HUES6 (cell line): ENCODE data around the gene ME3.

Source experiments
- H3K27ac ChIP-seq: 2 replicates; pipeline ENCODE4 v1.7.0; 2013; ENCODE audit warnings: low read depth, mild to moderate bottlenecking, low read length, inconsistent platforms
- H3K27me3 ChIP-seq: 2 replicates; pipeline ENCODE4 v1.6.1; 2013; ENCODE audit warnings: low read length; ENCODE audit not compliant: control insufficient read depth, insufficient read depth
- H3K36me3 ChIP-seq: 2 replicates; pipeline ENCODE4 v1.6.1; 2013; ENCODE audit warnings: low read length; ENCODE audit not compliant: control insufficient read depth, insufficient read depth
- H3K4me1 ChIP-seq: 2 replicates; pipeline ENCODE4 v1.6.1; 2013; ENCODE audit warnings: low read length; ENCODE audit not compliant: control insufficient read depth, insufficient read depth
- H3K4me3 ChIP-seq: 2 replicates; pipeline ENCODE4 v1.5.1; 2013; ENCODE audit warnings: low read depth, low read length
- H3K9ac ChIP-seq: one replicate; pipeline ENCODE4 v1.6.1; 2013; ENCODE audit warnings: mild to moderate bottlenecking, low read length
- H3K9me3 ChIP-seq: 2 replicates; pipeline ENCODE4 v1.6.1; 2013; ENCODE audit warnings: low read depth, low read length; ENCODE audit not compliant: control insufficient read depth, insufficient read depth

Gene ME3

GRCh38 chr11:86582898-86583297, 89.5 kb downstream of the ME3 start:
- H3K9me3 ChIP-seq = no peaks in the 10 kb centered on the region
- H3K27me3 ChIP-seq = no peaks in the 10 kb centered on the region
- no peak overlapping the region for H3K9ac ChIP-seq
- no peaks in the 10 kb centered on the region for H3K4me1 ChIP-seq
- no peak overlapping the region for H3K4me3 ChIP-seq
- H3K36me3 ChIP-seq = no peaks in the 10 kb centered on the region
- no peak overlapping the region for H3K27ac ChIP-seq

- Histone ChIP-seq H3K27me3 (no peaks in the 10 kb centered on the region; the same call in 1 of the 2 replicates), H3K36me3 (no peaks in the 10 kb centered on the region), H3K4me3 (no peak overlapping the region), H3K9me3 (no peaks in the 10 kb centered on the region), H3K4me1 (no peaks in the 10 kb centered on the region), H3K9ac (no peak overlapping the region), H3K27ac (no peak overlapping the region)
These were observed 91.9 kb downstream of the ME3 start for GRCh38 chr11:86580535-86580934.

GRCh38 chr11:86579406-86579731, 93.0 kb downstream of the ME3 start:
- no peaks in the 10 kb centered on the region; the same call in 1 of the 2 replicates for H3K27me3 ChIP-seq
- H3K36me3 ChIP-seq = no peaks in the 10 kb centered on the region
- H3K9ac ChIP-seq = no peak overlapping the region
- H3K9me3 ChIP-seq = no peaks in the 10 kb centered on the region
- no peak overlapping the region for H3K4me3 ChIP-seq
- H3K27ac ChIP-seq = no peak overlapping the region
- H3K4me1 ChIP-seq = no peaks in the 10 kb centered on the region

GRCh38 chr11:86578727-86579405, 93.5 kb downstream of the ME3 start:
- no peaks in the 10 kb centered on the region for H3K4me1 ChIP-seq
- H3K9me3 ChIP-seq = no peaks in the 10 kb centered on the region
- no peak overlapping the region for H3K4me3 ChIP-seq
- no peak overlapping the region for H3K27ac ChIP-seq
- no peak overlapping the region for H3K9ac ChIP-seq
- no peaks in the 10 kb centered on the region for H3K36me3 ChIP-seq
- H3K27me3 ChIP-seq = no peaks in the 10 kb centered on the region; the same call in 1 of the 2 replicates

GRCh38 chr11:86577644-86578636, 94.5 kb downstream of the ME3 start:
- Histone ChIP-seq H3K27ac (no peak overlapping the region), H3K4me1 (no peaks in the 10 kb centered on the region), H3K27me3 (no peaks in the 10 kb centered on the region; the same call in 1 of the 2 replicates), H3K9ac (no peak overlapping the region), H3K9me3 (no peaks in the 10 kb centered on the region), H3K4me3 (no peak overlapping the region), H3K36me3 (no peaks in the 10 kb centered on the region)

- Histone ChIP-seq H3K27me3 (no peaks in the 10 kb centered on the region; the same call in 1 of the 2 replicates), H3K9ac (no peak overlapping the region), H3K27ac (no peak overlapping the region), H3K4me1 (no peaks in the 10 kb centered on the region), H3K36me3 (no peaks in the 10 kb centered on the region), H3K9me3 (no peaks in the 10 kb centered on the region), H3K4me3 (no peak overlapping the region)
These were observed 95.3 kb downstream of the ME3 start for GRCh38 chr11:86576946-86577624.

- H3K9me3 ChIP-seq = no peaks in the 10 kb centered on the region
- H3K27me3 ChIP-seq = no peaks in the 10 kb centered on the region; the same call in 1 of the 2 replicates
- no peaks in the 10 kb centered on the region for H3K36me3 ChIP-seq
- H3K4me1 ChIP-seq = no peaks in the 10 kb centered on the region
- H3K9ac ChIP-seq = no peak overlapping the region
- H3K27ac ChIP-seq = no peak overlapping the region
- H3K4me3 ChIP-seq = no peak overlapping the region
These were observed 96.5 kb downstream of the ME3 start for GRCh38 chr11:86575927-86576326.

- H3K4me3 ChIP-seq = no peak overlapping the region
- no peaks in the 10 kb centered on the region; the same call in 1 of the 2 replicates for H3K27me3 ChIP-seq
- H3K27ac ChIP-seq = no peak overlapping the region
- H3K9ac ChIP-seq = no peak overlapping the region
- H3K36me3 ChIP-seq = no peaks in the 10 kb centered on the region
- H3K9me3 ChIP-seq = no peaks in the 10 kb centered on the region
- no peaks in the 10 kb centered on the region for H3K4me1 ChIP-seq
These were observed 97.1 kb downstream of the ME3 start for GRCh38 chr11:86575208-86575855.

- Histone ChIP-seq H3K27ac (no peak overlapping the region), H3K4me3 (no peak overlapping the region), H3K9ac (no peak overlapping the region), H3K9me3 (no peaks in the 10 kb centered on the region), H3K36me3 (no peaks in the 10 kb centered on the region), H3K4me1 (no peaks in the 10 kb centered on the region), H3K27me3 (no peaks in the 10 kb centered on the region; the same call in 1 of the 2 replicates)
These were observed 97.8 kb downstream of the ME3 start for GRCh38 chr11:86574493-86575207.

- H3K27me3 ChIP-seq = no peaks in the 10 kb centered on the region; the same call in 1 of the 2 replicates
- H3K27ac ChIP-seq = no peak overlapping the region
- H3K4me1 ChIP-seq = no peaks in the 10 kb centered on the region
These were observed 101.0 kb downstream of the ME3 start for GRCh38 chr11:86571273-86571948.

More at GRCh38 chr11:86571273-86571948, 101.0 kb downstream of the ME3 start:
- Histone ChIP-seq H3K9ac (no peak overlapping the region), H3K36me3 (no peaks in the 10 kb centered on the region), H3K4me3 (no peak overlapping the region), H3K9me3 (no peaks in the 10 kb centered on the region)
